ENCODE data around the gene VENTX.
"Not testable (repeated sequence)": the region's sequence is repeated elsewhere in the genome, so short reads cannot be mapped to it uniquely, and the experiment has no call there.

Gene VENTX

DNA sequence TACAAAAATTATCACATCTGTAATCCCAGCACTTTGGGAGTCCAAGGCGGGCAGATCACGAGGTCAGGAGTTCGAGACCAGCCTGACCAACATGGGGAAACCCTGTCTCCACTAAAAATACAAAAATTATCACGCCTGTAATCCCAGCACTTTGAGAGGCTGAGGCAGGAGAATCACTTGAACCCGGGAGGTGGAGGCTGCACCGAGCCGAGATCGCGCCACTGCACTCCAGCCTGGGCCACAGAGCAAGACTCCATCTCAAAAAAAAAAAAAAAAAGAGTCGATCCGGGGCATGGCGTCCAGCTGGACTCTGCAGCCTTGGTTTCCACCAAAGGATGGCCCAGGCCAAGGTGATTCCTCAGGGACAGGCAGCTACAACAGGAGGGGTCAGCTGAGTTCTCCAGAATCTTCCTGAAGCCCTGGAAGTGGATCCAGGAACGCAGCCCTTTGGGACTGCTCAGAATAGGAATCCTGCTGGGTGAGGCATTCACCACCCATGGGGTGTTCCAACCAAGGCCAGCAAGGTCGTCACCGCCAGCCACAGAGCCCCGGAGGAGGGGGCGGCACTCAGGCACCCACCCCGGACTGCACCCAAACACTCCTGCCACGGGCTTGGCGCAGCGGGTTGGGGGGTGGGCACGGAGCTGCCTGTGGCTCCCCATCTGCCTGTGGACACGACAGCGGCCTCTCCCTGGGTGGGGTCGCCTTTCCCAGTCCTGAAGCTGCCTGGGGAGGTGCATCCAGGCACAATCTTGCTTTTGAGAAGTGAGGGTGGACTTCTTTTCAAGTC lies 19.7 kb upstream of the VENTX start:
- no peak for DNase-seq

DNA sequence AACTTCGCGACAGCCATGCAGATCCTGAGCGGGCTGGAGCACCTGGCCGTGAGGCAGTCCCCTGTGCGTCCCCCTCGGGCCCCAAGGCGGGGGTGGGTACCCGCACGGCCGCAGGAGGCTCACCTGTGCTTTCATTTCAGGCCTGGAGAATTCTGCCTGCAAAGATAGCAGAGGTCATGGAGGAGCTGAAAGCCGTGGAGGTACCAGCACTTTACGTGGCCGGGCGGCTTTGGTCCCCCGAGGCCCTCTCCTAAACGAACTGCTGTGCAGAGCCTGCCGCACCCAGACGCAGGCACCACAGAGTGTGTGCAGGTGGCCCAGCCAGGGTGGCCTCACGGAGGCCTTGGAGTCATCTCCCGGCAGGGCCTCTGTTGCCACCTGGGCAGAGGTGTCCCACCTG lies 18.8 kb upstream of the VENTX start:
- no peak for DNase-seq

DNA sequence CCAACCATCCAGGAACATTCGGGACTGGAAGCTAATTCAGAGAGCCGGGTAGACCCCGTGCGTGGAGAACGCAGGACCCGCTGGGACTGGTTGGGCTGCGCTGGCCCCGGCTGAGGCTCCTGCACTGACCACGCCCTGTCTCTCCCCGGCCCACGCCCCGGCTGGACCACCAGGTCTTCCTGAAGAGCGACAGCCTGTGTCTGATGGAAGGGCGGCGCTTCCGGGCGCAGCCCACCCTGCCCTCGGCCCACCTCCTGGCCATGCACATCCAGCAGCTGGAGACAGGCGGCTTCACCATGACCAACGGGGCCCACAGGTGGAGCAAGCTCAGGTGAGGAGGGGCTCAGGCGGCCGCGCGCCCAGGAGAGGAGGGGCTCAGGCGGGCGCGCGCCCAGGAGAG lies 17.9 kb upstream of the VENTX start:
- no peak for DNase-seq

DNA sequence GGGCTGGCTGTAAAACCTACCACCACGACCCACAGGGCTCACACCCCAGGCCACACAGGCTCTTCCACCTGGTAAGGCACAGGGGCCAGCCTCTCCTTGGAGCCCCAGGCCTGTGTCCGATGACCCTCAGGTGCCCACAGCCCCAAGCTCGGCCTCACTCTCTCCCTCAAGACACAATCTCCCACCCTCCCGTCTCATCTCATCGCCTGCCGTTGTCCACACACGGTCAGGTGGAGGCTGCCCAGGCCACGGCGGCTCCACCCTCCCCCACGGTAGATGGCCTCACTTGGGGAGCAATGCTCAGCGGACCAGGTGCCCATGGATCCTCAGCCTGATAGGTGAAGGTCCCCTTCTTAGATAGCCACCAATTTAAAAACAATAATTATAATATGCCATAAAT lies 16.3 kb upstream of the VENTX start:
- no peak for DNase-seq

DNA sequence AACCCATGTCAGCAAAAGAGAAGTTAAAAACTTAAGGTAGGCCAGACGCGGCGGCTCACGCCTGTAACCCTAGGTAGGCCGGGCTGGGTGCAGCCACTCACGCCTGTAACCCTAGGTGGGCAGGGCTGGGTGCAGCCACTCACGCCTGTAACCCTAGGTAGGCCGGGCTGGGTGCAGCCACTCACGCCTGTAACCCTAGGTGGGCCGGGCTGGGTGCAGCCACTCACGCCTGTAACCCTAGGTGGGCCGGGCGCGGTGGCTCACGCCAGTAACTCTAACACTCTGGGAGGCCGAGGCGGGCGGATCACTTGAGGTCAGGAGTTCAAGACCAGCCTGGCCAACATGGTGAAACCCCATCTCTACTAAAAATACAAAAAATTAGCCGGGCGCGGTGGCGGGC lies 15.9 kb upstream of the VENTX start:
- not testable (repeated sequence) for DNase-seq

DNA sequence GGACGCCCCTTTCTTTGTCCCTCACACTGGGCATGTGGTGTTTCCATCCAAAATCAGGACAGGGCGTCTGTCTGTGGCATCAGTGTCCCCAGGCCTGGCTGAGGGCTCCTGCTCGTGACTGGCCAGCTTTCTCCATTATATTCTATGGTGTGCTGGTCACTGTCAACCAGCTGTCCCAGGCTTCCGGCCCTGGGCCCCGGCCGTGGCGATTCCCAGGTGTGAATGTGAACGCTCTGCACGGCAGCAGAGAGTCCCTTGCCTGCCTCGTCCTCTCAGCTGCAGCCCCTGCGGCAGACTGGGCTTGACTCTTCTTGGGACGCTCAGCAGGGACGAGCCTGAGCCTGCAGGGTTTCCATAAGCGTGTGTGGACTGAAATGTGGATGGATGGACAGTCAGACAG lies 13.6 kb upstream of the VENTX start:
- no peak for DNase-seq

DNA sequence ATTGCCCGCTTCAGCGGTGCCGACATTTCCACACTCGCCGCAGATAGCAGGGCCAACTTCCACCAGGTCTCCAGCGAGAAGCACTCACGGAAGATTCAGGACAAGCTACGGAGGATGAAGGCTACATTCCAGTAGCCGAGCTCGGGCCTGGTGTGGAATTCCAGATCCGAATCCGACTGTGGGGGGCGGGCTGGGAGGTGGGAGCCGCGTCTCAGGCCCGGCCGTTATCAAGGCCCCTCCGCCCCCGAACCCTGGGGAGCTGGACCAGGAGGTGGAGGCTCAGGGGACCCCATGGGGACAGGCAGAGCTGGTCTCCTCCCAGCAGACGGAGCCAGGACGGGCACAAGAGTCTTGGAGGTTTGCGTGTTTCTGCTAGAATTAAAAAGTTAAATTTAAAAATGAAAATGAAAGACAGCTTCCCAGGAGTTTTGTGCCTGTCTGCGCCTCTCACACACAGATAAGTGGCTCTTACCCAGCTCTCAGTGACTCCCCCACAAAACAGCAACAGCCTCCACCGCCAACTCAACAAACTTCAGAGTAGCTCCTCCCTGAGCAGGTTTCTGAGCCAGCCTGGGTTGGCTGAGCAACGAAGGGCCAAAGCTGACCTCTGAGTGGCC lies 12.8 kb upstream of the VENTX start:
- no peak for DNase-seq

DNA sequence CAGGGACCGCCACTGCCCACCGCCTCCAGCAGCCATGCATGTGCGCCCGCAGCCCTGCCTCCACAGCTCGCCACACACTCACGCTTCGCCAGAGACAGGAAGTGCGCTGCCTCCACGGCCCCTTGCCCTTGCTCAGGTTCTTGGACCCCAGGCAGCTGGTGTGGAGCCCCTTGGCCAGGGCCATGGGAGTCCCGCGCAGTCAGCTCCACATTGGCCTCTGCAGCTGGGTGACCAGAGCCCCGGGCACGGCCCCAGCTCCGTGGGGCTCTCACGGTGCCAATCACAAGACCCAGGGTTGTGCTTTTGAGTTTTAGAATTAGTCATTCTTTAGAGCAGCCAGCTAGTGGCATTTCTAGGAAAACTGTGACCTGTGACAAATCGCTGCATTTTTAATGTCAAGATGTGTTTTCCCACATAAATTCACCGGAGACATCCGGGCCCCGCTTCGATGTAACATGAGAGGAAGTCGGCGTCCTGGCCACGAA lies 11.9 kb upstream of the VENTX start:
- DNase-seq = no peak

DNA sequence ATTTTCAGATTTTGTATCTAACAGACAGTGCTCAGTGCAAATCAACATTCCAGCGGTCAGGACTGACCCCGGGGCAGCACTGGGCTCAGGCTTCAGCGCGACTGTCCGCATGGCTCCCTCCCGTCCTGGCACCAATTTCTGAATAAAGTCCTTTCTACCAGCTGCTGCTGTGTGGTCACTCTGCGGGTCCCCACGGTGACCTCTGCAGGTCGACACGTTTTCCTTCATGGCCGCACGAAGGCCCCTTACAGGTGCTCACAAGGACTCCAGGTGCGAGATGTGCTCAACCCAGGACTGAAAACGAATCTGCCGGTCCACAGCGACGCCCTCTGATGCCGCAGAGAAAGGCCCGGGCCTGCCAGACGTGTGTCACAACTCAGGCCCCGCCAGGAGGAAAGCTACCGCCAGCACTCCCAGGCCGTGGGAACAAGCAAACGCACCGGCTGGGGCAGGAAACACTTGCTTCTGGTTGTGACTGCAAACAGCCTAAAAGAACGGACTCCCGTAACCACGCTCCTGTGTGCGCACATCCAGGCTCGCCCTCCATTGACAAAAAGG lies 11.3 kb upstream of the VENTX start:
- no peak for DNase-seq

DNA sequence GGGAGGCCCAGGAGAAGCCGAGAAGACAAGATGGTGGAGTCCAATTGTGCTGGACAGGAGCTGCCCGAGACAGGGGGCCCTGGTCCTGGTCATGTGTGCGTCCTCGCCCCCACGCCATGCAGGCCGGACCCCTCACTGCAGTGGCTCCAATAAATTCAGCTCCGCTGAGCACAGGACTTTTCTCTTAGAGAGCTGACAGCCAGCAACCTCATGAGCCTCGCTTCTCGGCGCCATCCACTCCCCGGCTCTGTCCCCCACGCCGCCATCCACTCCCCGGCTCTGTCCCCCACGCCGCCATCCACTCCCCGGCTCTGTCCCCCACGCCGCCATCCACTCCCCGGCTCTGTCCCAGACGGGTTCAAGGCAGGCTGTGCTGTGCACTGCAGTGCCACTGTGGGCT lies 10.4 kb upstream of the VENTX start:
- no peak for DNase-seq

DNA sequence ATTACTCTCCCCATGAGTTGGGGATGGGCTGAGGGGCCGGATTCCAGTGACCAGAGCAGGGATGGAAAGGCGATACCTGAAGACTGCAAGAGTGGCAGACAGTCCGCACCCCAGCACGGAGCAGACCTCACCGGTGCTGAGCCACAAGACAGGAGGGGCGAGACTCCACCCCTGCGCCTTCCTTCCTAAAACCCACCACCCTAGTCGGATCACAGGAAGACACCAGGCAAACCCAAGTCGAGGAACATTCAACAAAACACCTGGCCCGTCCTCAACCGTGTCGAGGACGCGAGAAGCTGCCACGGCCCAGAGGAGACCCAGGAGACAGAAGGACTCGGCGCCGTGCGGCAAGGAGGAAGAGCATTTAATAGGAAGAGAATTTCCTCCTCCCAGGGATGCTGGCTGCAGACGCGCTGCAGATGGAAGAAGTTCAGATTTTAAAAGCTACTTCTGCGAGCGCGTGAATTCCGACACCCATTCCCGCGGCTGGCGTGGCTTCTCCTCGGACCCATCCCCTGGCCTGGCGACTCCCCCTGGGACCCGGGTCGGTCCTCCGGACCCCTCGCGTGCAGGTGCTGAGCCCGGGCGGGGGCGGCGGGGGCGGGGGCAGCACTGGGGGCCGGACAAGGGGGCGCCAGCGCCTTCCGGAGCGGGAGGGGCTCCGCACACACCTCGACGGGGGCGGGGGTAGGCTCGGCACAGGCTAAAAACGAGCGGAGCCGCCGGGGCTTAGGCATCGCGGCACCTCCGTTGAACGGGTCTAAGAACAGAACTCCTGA lies 8.2 kb upstream of the VENTX start:
- DNase-seq = no peak

DNA sequence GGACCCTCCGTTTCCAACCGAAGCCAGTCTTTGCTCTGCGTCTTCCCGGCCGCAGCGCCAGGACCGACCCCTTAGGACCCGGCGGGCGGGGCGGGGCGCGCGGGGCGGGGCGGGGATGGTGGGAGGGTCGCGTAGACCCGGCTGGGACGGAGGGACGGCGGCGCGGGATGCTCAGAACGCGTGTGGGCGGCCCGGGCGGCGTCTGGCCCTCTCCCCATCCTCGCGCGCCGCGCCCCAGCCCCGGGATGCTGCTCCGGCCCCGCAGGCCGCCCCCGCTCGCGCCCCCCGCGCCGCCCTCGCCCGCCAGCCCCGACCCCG lies 7.7 kb upstream of the VENTX start, which contains the start of gene UTF1:
Gene UTF1, plus strand, starts transcription at position 174 of the 318 bp plus-strand sequence. Its CDS starts 72 bp downstream, at position 246.
- no peak for DNase-seq

DNA sequence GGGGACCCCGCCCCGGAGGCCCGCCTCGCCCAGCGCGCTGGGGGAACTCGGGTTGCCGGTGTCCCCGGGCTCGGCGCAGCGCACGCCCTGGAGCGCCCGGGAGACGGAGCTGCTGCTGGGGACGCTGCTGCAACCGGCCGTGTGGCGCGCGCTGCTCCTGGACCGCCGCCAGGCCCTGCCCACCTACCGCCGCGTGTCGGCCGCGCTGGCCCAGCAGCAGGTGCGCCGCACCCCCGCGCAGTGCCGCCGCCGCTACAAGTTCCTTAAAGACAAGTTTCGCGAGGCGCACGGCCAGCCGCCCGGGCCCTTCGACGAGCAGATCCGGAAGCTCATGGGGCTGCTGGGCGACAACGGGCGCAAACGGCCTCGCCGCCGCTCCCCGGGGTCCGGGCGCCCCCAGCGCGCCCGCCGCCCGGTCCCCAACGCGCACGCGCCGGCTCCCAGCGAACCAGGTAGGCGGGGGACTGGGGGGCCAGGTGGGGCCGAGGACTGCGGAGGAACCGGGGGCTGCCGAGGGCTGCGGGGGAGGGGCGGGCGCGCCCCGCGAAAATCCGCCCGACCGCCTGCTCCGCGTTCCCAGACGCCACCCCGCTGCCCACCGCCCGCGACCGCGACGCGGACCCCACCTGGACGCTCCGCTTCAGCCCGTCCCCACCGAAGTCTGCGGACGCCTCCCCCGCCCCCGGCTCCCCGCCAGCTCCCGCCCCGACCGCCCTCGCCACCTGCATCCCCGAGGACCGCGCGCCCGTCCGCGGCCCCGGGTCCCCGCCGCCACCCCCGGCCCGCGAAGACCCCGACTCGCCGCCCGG lies 7.1 kb upstream of the VENTX start:
- DNase-seq = no peak

DNA sequence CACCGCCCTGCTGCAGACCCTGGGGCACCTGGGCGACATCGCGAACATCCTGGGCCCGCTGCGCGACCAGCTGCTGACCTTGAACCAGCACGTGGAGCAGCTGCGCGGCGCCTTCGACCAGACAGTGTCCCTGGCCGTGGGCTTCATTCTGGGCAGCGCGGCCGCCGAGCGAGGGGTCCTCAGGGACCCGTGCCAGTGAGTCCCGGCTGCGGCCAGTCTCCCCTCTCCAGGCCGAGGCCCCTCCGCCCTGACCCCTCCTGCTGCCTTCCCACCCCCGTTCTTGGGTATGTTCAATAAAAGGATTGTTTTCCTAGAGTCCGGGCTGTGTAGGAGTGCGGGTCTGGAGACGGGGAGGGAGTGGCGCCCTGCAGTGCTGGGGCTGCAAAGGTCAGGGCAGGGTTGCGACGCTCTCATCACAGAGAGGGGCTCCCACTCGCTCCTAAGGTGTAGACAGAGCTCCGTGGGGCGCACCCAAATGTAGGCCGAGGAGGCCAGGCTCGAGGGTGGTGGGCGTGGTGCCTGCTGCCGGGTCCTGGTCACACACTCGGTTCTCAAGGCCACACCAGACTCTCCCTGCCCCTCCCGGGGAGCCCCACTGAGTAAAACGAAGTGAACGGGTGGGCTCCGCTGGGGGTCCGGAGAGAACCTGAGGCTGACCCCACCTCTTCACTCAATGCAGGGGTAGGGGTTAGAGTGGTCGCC lies 6.3 kb upstream of the VENTX start:
- DNase-seq = no peak

DNA sequence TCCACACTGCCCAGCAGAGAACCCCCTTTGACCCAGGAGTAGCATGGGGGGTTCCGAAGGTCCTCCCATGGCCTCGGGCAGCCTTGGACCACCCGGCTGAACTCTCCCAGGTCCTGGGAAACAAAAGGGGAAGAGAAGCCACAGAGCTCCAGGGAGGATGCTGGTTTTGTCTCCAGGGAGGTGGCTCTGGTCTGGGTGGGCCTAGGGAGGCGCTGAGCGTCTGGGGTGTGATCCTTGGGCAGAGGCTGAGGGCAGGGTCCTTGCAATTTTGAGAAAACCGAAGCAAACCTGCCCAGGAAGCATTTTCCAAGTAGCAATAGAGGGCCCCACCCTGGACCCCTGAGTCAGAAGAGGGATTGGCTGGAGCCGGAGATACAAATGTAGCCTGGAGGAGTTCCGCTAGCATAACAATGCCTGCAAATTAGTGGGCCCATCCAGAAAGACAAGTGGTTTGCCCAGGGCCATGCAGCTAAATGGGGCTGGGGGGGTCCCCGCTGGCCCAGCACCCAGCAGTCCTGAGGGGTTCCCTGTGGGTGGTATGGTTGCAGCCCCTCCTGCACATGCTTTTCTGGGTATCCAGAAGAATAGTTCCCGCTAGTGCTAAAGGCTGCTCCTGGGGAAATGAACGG lies 5.6 kb upstream of the VENTX start:
- no peak for DNase-seq

DNA sequence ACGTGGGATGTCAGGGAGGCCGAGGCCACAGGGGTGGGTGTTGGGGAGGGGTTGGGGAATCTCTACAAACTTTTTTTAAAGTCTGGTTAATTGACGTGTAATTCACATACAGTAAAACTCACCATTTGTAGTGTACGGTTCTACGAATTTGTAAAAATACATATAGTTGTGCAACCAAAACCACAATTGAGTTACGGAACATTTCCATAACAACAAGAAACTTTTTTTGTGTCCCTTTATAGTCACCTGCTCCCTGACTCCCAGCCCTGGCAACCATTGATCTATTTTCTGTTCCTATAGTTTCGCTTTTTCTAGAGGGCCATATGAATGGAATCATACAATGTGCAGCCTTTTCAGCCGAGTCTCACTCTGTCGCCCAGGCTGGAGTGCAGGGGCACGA lies 2.9 kb upstream of the VENTX start:
- not testable (repeated sequence) for DNase-seq

DNA sequence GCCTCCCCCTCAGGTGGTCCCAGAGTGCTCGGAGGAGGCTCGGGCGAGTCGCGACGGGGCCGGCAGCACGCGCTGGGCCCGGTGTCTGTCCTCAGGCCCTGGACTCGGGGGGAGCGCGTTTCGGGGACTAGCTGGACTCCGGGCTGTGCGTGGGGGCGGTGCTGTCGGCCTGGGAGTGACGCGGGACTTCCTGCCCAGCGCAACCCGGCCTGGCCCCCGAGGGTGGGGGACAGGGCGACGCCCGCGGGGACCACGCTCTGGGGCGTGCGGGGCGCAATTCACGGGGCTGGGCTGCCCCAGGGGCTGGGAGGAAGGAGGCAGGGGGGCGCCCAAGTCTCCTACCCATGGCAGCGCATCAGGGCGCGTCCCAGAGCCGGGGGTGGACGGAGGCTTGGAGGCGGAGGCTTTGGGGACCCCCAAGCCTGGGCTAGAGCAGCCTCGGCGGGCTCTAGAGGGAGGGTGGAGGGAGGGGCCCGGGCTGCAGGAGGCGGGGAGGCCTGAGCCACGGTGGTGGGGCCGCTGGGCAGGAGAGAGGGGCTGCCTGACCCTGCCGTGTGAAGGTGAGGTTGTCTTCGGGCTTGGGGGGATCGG lies 2.3 kb upstream of the VENTX start:
- DNase-seq = no peak

DNA sequence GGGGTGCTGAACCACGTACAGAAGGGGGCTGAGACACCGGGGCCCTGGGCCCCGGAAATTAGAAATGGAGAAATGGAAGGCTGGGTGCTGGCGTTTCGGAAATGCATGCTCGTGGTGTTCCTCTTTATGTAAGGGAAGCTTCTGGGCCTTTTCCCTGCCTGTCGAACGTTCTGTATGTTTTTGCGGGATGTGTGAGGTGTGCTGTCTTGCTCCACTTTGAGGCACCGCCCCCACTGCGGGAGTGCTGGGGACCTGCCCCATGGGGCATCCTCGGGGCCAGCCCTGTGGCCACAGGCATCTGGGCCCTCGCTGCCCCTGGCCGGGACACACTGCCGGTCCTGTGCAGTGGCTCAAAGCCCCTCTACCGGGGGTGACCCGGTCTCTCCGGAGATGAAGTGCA lies 1.7 kb upstream of the VENTX start:
- no peak for DNase-seq

DNA sequence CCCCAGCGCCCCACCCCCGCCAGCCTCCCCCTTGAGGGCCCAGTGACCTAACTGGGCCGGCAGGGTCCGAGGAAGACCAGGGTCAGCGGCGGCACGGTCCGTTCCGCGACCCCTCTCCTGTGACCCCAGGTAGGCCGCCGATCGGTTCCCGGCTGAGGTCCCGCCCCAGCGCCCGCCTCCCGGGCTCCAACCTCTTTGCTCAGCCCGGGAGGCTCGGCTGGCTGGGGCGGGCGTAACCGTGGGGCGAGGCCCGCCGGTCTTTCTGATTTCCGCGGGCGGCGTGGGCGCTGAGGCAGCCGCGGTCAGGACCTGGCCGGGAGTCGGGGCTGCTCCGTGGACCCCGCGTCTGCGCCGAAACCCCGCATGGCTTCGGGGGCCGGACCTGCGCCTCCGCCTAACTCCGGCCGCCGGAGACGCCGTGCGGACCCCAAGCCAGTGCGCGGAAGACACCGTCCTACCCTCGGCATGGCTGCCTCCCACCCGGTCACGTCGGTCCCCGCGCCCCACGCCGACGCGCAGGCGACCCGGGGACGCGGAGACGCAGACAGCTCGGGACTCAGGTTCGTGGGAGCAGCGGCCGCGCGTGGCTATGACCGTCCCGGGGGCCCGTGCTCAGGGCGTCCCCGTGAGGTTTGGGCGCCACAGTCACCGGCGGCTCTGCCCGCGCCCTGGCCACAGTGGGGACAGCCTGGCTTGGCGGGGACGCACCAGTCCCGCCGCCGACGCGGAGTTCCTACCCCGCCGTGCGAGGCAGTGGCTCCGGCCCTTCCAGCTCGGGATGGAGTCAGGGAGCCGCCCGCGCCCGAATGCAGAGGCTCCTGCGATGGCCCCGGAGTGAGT lies 1.0 kb upstream of the VENTX start:
- no peak for DNase-seq

DNA sequence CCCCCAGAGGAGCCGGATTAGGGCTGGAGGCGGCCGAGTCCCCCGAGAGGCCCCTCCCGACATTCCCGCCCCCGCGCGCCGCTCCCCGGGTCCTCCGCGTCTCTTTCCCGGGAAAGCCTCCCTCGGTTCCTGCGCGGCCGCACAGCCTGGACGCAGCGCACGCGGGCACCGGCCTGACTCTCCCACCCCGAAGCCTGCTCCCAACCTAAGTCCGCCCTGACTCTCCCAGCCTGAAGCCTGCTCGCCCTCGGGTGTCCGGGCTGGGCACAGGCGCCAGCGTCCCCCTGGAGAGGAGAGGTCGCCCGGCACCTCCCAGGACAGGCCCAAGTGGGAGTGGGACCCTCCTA lies 441 bp upstream of the VENTX start:
- DNase-seq = no peak

DNA sequence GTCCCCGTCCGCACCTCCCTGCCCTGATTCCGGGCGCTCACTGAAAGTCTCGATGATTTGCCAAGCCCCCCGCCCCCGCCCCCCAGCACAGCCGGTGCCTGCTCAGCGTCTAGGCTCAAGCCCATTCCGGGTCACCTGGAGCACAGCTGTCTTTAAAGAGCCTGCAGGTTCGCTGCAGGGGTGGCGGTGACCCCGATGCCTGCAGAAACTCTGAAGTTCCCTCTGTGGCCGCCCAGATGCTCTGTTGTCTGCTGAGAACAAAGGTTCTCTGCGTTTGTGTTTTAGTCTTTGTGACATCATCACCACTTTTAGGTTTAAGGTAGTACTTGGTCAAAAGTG lies 780 bp downstream of the VENTX start:
- no peak for DNase-seq
